Measurements from ENCODE around the gene TPCN2. TPM values are rescaled to one million over a fixed set of nuclear protein-coding genes. Genes with fewer than 3 reads are reported as not detected.

The TPCN2 gene
- total RNA-seq, 1 donor from 2014 or later, result 23.7 TPM

GRCh38 chr11:69127081-69127850 is 78.5 kb downstream of the TPCN2 start:
- H3K4me1 Mint-ChIP-seq, result peaks cover 22% of the 10 kb centered on the region
- DNase-seq (ENCODE audit: low spot score in 2 of 2, unreplicated experiment in 2 of 2), result peak in 1 of 2 experiments; percentile 13

GRCh38 chr11:69127884-69128283 is 79.2 kb downstream of the TPCN2 start:
- Mint-ChIP-seq H3K4me3 (no peak overlapping the region), H3K4me1 (peaks cover 16% of the 10 kb centered on the region), H3K36me3 (peaks cover 6% of the 10 kb centered on the region), H3K27ac (no peak overlapping the region), H3K9me3 (peaks cover 12% of the 10 kb centered on the region), H3K27me3 (ENCODE audit: low read depth) (no peaks in the 10 kb centered on the region)
- TF ChIP-seq CTCF (IDR thresholded peaks at IDR 0.05; ENCODE audit: unreplicated experiment), result no peak
- no peak for DNase-seq (ENCODE audit: low spot score in 2 of 2, unreplicated experiment in 2 of 2)

More at GRCh38 chr11:69127081-69127850, 78.5 kb downstream of the TPCN2 start:
- no peak overlapping the region for H3K27ac Mint-ChIP-seq
- H3K36me3 Mint-ChIP-seq, result peaks cover 6% of the 10 kb centered on the region
- TF ChIP-seq CTCF (IDR thresholded peaks at IDR 0.05; ENCODE audit: unreplicated experiment), result no peak
- no peak overlapping the region for H3K4me3 Mint-ChIP-seq
- H3K27me3 Mint-ChIP-seq (ENCODE audit: low read depth), result no peaks in the 10 kb centered on the region
- H3K9me3 Mint-ChIP-seq, result peaks cover 12% of the 10 kb centered on the region

DNA sequence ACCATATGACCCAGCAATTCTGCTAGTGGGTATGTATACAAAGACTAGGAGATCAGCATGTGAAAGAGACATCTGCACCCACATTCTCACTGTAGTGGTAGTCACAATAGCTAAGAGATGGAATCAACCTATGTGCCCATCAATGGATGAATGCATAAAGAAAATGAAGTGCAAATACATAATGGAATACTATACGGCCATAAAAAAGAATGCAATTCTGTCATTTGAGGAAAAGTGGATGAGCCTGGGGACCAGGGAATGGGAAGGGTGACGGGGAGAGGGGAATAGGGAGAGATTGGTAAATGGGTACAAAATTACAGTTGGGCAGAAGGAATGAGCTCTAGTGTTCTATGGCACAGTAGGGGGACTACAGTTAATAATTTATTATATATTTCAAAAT is 80.3 kb downstream of the TPCN2 start:
- DNase-seq (ENCODE audit: low spot score in 2 of 2, unreplicated experiment in 2 of 2), result no peak
- no peak for TF ChIP-seq CTCF (IDR thresholded peaks at IDR 0.05; ENCODE audit: unreplicated experiment)
- H3K27ac Mint-ChIP-seq, result no peak overlapping the region
- H3K9me3 Mint-ChIP-seq, result peaks cover 21% of the 10 kb centered on the region
- H3K27me3 Mint-ChIP-seq (ENCODE audit: low read depth), result no peaks in the 10 kb centered on the region
- H3K36me3 Mint-ChIP-seq, result peaks cover 10% of the 10 kb centered on the region
- H3K4me1 Mint-ChIP-seq, result peaks cover 7% of the 10 kb centered on the region
- H3K4me3 Mint-ChIP-seq, result no peak overlapping the region

- H3K4me1 Mint-ChIP-seq, result peaks cover 3% of the 10 kb centered on the region
- TF ChIP-seq CTCF (IDR thresholded peaks at IDR 0.05; ENCODE audit: unreplicated experiment), result no peak
- no peak overlapping the region for H3K27ac Mint-ChIP-seq
- DNase-seq (ENCODE audit: low spot score in 2 of 2, unreplicated experiment in 2 of 2), result no peak
- no peaks in the 10 kb centered on the region for H3K27me3 Mint-ChIP-seq (ENCODE audit: low read depth)
- H3K36me3 Mint-ChIP-seq, result peaks cover 10% of the 10 kb centered on the region
- no peak overlapping the region for H3K4me3 Mint-ChIP-seq
- H3K9me3 Mint-ChIP-seq, result peaks cover 22% of the 10 kb centered on the region
Observed at GRCh38 chr11:69129647-69130046, 80.9 kb downstream of the TPCN2 start.

GRCh38 chr11:69130654-69131053 is 81.9 kb downstream of the TPCN2 start:
- Mint-ChIP-seq H3K36me3 (peaks cover 10% of the 10 kb centered on the region), H3K27me3 (ENCODE audit: low read depth) (no peaks in the 10 kb centered on the region), H3K4me1 (peaks cover 3% of the 10 kb centered on the region), H3K4me3 (no peak overlapping the region), H3K27ac (no peak overlapping the region), H3K9me3 (peaks cover 22% of the 10 kb centered on the region)
- no peak for DNase-seq (ENCODE audit: low spot score in 2 of 2, unreplicated experiment in 2 of 2)
- no peak for TF ChIP-seq CTCF (IDR thresholded peaks at IDR 0.05; ENCODE audit: unreplicated experiment)

Data from mesothelial cell of epicardium (in vitro differentiated cells).